ACC112 (cell line): Measurements from ENCODE around the gene CEACAM18.

Experiments
- H2AFZ ChIP-seq: fragments of 200-600 bp; sonication (generic); one replicate; pipeline ENCODE4 v1.6.0; 2017; ENCODE audit warnings: antibody characterized with exemption, low read length; ENCODE audit not compliant: unreplicated experiment
- H3K27ac ChIP-seq: fragments of 200-600 bp; sonication (generic); 2 replicates; pipeline ENCODE4 v1.5.1; 2014; ENCODE audit warnings: low read depth, mild to moderate bottlenecking, antibody characterized with exemption, low read length, moderate library complexity
- H3K27me3 ChIP-seq: fragments of 200-600 bp; sonication (generic); 2 replicates; pipeline ENCODE4 v1.6.1; 2014; ENCODE audit warnings: mild to moderate bottlenecking, antibody characterized with exemption, low read length, moderate library complexity, mixed read lengths; ENCODE audit not compliant: insufficient read depth
- H3K36me3 ChIP-seq: fragments of 200-600 bp; sonication (generic); 2 replicates; pipeline ENCODE4 v1.6.1; 2016; ENCODE audit warnings: mild to moderate bottlenecking, antibody characterized with exemption, low read length, moderate library complexity, mixed read lengths; ENCODE audit not compliant: insufficient read depth
- H3K4me1 ChIP-seq: fragments of 200-600 bp; sonication (generic); one replicate; pipeline ENCODE4 v1.6.1; 2016; ENCODE audit warnings: low read length, mixed read lengths; ENCODE audit not compliant: insufficient read depth, unreplicated experiment, control insufficient read depth
- H3K4me3 ChIP-seq: fragments of 200-600 bp; sonication (generic); 2 replicates; pipeline ENCODE4 v1.5.1; 2014; ENCODE audit warnings: mild to moderate bottlenecking, low read depth, low read length
- H3K79me2 ChIP-seq: fragments of 200-600 bp; sonication (generic); one replicate; pipeline ENCODE4 v1.6.0; 2016; ENCODE audit warnings: low read length; ENCODE audit not compliant: control insufficient read depth, unreplicated experiment, insufficient read depth

CEACAM18 gene

DNA sequence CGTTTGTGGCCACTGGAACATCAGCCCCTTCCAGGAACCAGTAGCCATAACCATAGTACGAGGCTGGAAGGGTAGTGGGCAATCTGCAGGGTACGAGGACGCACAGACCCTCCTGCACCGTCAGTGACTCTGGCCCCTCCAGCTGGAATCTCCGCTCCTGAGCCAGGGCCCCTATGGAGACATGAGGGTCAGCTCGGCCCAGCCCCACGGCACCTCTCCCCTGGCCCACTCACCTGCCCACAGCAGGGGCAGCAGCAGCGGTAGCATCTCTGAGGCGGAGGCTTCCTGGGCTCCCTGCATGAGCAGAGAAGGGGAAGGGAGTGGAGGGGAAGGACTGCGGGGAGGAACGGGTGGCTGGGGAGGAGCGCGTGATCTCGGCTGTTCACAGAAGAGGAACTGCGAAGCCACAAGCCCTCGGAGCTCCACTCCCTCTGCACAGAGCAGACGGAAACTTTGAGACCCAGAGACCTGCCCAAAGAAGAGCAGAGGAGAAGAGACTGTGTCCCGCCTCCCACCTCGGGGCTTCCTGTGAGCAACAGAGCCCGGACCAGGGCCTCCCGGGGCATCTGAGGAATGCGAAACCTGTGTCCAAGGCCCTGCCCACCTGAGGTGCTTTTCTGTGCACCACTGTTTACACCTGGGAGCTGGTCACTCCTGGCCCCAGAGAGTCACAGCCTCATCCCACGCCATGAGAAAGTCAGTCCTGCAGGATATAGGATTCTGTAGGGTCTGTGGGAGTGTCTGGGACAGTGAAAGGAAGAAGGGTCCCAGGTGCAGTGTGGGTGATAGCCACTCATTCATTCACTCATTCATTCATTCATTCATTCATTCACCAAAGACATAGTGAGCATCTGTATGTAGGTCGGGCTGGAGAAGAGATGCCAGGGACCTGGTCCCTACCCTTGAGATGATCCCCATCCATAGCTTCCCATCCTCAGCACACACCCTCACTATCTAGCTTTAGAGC lies 53.3 kb downstream of the CEACAM18 start, which contains the start of gene SIGLEC6:
Gene SIGLEC6, minus strand, starts transcription at position 322 of the 967 bp plus-strand sequence. Its CDS starts 22 bp downstream, at position 300.
- Histone ChIP-seq H2AFZ (no peak within 1 kb of the TSS), H3K27me3 (peaks cover 49% of the 10 kb centered on the region)

GRCh38 chr19:51535535-51535934 lies 57.2 kb downstream of the CEACAM18 start:
- Histone ChIP-seq H3K4me1 (no peaks in the 10 kb centered on the region), H3K27me3 (peaks cover 54% of the 10 kb centered on the region), H3K4me3 (no peak overlapping the region), H3K27ac (no peak overlapping the region), H2AFZ (no peak overlapping the region), H3K79me2 (no peaks in the 10 kb centered on the region), H3K36me3 (no peaks in the 10 kb centered on the region)

More for the DNA sequence above, 53.3 kb downstream of the CEACAM18 start, which contains the start of gene SIGLEC6:
- no peak within 1 kb of the TSS for H3K4me3 ChIP-seq
- H3K4me1 ChIP-seq, result no peaks in the 10 kb centered on the region
- no peaks in the 10 kb centered on the region for H3K79me2 ChIP-seq
- H3K36me3 ChIP-seq, result no peaks in the 10 kb centered on the region
- no peak within 1 kb of the TSS for H3K27ac ChIP-seq

GRCh38 chr19:51539821-51540366 lies 61.6 kb downstream of the CEACAM18 start:
- Histone ChIP-seq H3K27ac (no peak overlapping the region), H3K27me3 (peaks cover 20% of the 10 kb centered on the region; the same call in 1 of the 2 replicates)

More at GRCh38 chr19:51539821-51540366, 61.6 kb downstream of the CEACAM18 start:
- Histone ChIP-seq H3K4me3 (no peak overlapping the region), H2AFZ (no peak overlapping the region), H3K4me1 (no peaks in the 10 kb centered on the region), H3K36me3 (no peaks in the 10 kb centered on the region), H3K79me2 (no peaks in the 10 kb centered on the region)
